Measurements from ENCODE around the gene TMEM212.
A peak's percentile ranks its signal among the peaks of the same experiment; 100 is the strongest.

Gene TMEM212

GRCh38 chr3:171842864-171843518, at the start of gene TMEM212:
Gene TMEM212 (plus strand): TSS chr3:171843349. CDS start chr3:171843384, 35 bp downstream.
- DNase-seq (ENCODE audit: low read depth in 2 of 3, low spot score in 2 of 3), result no peak

DNA sequence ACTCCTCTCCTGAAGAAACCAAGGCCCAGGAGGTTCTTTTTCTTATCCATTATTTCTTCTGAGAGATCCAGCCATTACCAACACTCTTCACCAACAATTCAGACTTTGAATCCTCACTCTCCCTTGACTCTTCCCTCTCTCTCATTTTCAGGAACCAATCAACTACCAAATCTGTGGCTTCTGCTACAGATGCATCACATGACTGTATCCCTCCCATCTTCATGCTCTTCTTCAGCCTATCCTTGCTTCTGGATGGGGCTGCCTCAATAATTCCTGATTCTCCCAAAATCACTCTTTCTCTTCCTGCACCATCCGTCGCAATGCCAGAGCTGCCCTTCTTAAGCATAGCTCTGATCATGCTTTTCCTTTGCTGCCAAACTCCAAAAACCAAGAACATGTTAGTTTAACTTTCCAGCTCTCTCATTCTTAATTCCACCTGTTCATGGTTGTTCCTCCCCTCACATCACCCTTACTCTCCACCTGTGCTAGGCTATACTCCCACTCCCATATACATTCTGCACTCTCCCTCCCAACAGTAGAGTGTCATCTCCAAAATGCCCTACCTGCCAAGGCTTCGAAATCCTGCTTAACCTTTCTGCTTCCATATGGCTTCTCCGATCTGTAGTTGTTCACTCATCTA, 46.4 kb upstream of the TMEM212 start:
- no peak for DNase-seq (ENCODE audit: low read depth in 2 of 3, low spot score in 2 of 3)

GRCh38 chr3:171797265-171797679, 45.9 kb upstream of the TMEM212 start:
- no peak for DNase-seq (ENCODE audit: low read depth in 2 of 3, low spot score in 2 of 3)

DNA sequence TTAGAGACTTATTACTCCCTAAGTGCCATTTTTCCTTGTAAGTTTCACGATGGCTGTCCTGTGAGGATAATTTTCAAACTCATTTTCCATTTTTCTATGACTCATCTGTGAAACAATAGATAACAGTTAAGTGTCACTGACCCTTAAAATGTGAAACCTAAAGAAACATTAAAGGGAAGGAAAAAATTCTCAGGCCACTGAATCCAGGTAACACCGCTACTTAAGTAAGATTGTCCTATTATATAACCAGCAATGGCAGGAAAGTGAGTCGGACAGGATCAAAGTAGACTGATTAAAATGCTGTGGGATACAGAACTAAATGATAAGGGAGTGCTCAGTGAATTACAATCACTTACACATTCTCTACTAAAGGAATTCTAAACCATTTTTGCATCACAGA, 45.3 kb upstream of the TMEM212 start:
- DNase-seq (ENCODE audit: low read depth in 2 of 3, low spot score in 2 of 3), result no peak

DNA sequence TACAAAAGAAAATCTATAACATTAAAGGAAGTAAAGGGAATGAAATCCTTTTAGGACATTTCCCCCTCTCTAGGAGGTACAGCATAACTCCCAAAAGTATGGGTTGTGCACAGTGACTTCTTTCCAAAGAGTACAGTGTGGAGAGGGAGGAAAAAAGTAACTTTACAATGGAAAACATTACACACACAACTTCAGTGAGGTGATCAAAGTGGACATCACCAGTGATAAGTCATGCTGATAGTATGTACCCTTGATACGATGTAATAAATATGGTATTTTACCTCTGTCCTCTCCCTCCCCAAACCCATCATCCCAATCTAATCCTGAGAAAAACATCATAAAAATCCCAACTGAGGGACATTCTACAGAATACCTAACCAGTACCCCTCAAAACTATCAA, 43.6 kb upstream of the TMEM212 start:
- no peak for DNase-seq (ENCODE audit: low read depth in 2 of 3, low spot score in 2 of 3)

DNA sequence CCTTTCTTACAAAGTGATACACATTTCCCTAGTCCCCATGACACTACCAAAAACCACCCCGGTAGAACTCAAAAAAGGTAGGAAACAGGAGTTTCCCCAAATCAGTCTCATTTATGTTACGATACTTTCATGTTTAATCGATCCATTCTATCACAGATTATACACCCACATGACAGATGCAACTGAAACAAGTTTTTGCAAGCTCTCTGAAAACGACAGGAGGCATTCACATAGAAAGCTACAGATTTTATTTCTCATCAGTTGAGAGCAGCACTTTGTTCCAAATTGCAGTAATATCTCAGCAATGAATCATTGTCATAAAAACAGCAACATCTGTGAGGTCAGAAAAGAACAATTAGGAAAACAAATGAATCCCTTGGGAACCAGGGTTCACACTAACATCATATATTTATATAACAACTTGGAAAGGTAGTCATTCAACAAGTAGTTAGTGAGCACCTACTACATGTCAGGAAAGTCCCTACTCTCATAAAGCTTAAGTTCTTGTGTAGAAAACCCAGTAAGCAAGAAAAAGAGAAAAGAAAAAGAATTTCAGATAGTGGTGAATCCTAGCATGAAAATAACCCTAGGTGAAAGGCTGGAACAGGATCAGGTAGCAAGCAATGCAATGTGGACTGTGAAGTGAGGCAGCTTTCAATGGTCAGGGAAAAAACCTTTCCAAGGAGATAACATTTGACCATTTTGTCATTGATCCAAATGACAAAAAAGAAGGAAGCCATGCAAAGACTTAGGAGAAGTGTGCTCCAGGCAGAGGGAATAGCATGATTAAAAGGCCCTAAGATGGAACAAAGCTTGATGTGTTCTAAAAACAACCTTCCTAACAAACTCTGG, 41.2 kb upstream of the TMEM212 start:
- DNase-seq (ENCODE audit: low read depth in 2 of 3, low spot score in 2 of 3), result no peak

DNA sequence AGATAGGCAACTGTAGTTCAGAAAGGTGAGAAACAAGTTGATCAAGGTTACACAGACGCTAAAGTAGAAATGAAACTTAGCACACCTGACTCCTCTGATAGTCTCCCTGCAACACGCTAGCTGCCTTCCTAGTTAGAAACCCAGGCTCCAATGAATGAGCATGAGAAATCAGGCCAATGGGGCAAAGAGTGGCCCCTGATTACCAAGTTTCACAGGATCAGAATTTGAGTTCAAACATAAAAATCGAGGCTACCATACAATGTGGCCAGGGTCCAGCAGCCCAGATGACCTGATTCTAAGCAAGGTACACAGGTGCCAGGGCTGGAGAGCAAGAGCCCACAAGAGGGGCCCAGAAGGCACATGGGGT, 40.6 kb upstream of the TMEM212 start:
- DNase-seq (ENCODE audit: low read depth in 2 of 3, low spot score in 2 of 3), result no peak

DNA sequence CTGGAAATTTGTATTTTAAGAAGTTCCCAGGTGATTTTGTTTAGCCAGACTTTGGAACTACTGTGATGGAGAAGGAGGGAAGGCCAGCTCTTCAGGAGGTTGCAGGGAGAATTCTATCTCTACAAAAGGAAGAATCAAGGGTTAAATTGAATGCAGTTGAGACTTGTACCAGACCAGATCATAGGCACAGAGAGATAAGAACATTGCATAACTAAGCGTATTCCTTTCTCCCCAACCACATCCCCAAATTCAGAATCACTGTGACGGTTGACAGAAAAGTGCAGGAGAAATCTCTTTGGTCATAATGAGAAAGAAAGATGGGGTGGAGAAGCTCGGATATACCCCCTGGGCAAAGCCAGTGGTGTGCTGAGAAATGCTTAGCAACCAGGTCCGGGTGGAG, 40.1 kb upstream of the TMEM212 start:
- DNase-seq (ENCODE audit: low read depth in 2 of 3, low spot score in 2 of 3), result no peak

- DNase-seq (ENCODE audit: low read depth in 2 of 3, low spot score in 2 of 3), result no peak
Measured at GRCh38 chr3:171804618-171805389, 38.3 kb upstream of the TMEM212 start.

GRCh38 chr3:171805687-171806086, 37.5 kb upstream of the TMEM212 start:
- no peak for DNase-seq (ENCODE audit: low read depth in 2 of 3, low spot score in 2 of 3)

GRCh38 chr3:171806200-171807128, 36.7 kb upstream of the TMEM212 start:
- no peak for DNase-seq (ENCODE audit: low read depth in 2 of 3, low spot score in 2 of 3)

DNA sequence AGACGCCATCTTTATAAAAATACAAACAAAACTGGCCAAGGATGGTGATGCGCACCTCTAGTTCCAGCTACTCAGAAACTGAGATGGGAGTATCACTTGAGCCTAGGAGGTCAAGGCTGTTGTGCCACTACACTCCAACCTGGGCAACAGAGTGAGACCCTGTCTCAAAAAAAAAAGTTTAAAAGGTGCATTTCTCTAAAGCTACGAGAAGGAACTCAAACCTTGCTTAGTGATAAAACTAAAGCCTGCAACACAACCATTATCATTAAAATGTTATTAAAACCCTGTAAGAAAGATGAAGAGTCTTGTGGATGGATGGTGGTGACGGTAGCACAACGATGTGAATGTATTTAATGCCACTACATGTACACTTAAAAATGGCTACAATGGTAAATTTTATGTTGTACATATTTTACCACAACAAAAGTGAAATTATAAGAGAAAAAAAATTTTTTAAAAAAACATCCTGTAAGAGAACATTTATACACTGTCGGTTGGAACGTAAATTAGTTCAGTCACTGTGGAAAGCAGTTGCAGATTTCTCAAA, 35.9 kb upstream of the TMEM212 start:
- no peak for DNase-seq (ENCODE audit: low read depth in 2 of 3, low spot score in 2 of 3)

- DNase-seq (ENCODE audit: low read depth in 2 of 3, low spot score in 2 of 3), result no peak
Measured at GRCh38 chr3:171807806-171808205, 35.3 kb upstream of the TMEM212 start.

- no peak for DNase-seq (ENCODE audit: low read depth in 2 of 3, low spot score in 2 of 3)
Measured at GRCh38 chr3:171809611-171809860, 33.6 kb upstream of the TMEM212 start.

- peak; percentile 9 to 24 (median 12) for DNase-seq (ENCODE audit: low read depth in 2 of 3, low spot score in 2 of 3)
Measured at GRCh38 chr3:171809861-171810628, 33.1 kb upstream of the TMEM212 start, which contains the start of gene PLD1. Gene PLD1 (minus strand): TSS chr3:171810483. CDS start chr3:171738051, 72,432 bp downstream.

- no peak for DNase-seq (ENCODE audit: low read depth in 2 of 3, low spot score in 2 of 3)
Measured at GRCh38 chr3:171810629-171811294, 32.4 kb upstream of the TMEM212 start.

DNA sequence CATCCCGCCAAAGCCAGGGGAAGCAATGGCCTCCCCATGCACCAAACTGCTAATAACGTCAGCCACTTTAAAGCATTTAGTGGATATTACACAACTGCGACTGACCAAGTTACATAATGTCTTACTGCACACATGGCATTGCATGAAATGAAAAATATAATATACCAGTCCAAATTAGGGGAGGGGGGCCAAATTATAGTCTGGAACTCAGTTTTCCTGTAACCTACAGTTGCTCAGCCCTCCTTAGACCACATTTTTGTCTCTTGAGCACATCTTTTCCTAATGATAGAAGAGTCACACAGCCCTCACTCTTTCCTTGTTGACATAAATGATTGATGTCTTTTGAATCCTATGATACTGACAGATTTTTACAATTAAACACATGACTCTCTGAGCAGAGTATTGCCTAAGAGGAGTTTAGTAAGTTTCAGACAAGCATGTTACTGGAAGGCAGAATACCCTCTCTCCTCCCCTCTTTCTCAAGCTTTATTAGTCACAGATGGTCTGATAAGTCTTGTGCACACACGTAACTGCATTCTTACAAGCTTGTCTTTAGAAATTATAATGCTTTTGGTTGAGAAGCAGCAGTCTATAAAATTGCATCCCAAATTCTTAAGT, 31.7 kb upstream of the TMEM212 start:
- DNase-seq (ENCODE audit: low read depth in 2 of 3, low spot score in 2 of 3), result no peak

DNA sequence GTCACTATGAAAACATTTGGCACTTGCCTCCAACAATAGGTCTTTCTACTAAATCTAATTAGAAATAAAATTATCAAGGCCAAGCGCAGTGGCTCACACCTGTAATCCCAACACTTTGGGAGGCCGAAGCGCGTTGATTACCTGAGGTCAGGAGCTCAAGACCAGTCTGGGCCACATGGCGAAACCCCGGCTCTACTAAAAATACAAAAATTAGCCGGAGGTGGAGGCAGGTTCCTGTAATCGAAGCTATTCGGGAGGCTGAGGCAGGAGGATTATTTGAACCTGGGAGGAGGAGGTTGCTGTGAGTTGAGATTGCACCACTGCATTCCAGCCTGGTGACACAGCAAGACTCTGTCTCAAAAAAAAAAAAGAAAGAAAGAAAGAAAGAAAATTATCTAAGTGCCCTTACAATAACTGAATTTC, 31.2 kb upstream of the TMEM212 start:
- no peak for DNase-seq (ENCODE audit: low read depth in 2 of 3, low spot score in 2 of 3)
